Right cardiac atrium (tissue), 5 donors: ENCODE data around the gene SLC4A4. TPM values are rescaled to one million over a fixed set of nuclear protein-coding genes. Genes with fewer than 3 reads are reported as not detected.

ENCODE experiments used
- ATAC-seq, 2 donors: fragments of 200-7000 bp; cut with Tn5 transposase; one replicate each; pipeline versions ENCODE4 v1.8.0 to v1.9.1; 2020; ENCODE audit warnings: moderate library complexity in 2 of 2, mild to moderate bottlenecking in 1 of 2
- DNase-seq, 3 donors: peaks; one replicate each; pipeline ENCODE4 v3.0.0-alpha.2; 2020
- H3K27ac ChIP-seq: one replicate; pipeline ENCODE4 v1.5.1; 2013; ENCODE audit warnings: mild to moderate bottlenecking, low read length, control low read depth, moderate library complexity
- H3K27me3 ChIP-seq: one replicate; pipeline ENCODE4 v1.6.1; 2013; ENCODE audit not compliant: control insufficient read depth, insufficient read depth
- H3K4me1 ChIP-seq: one replicate; pipeline ENCODE4 v1.6.1; 2013; ENCODE audit warnings: low read length; ENCODE audit not compliant: control insufficient read depth, insufficient read depth
- H3K4me3 ChIP-seq: one replicate; pipeline ENCODE4 v1.5.1; 2013; ENCODE audit warnings: low read length, control low read depth
- H3K9me3 ChIP-seq: one replicate; pipeline ENCODE4 v1.6.1; 2013; ENCODE audit warnings: low read length; ENCODE audit not compliant: control insufficient read depth
- WGBS: extraction: QIAGEN DNeasy Blood & Tissue Kit; methylation state at CpG from one replicate; pipeline ENCODE4 v1.1.7; 2013; 5-methylcytosine and 5-hydroxymethylcytosine counted together
- intact Hi-C, 4 donors: fragments of 100-400 bp; cut with DNase I; formaldehyde crosslinking; loops; one replicate each; pipeline versions ENCODE4 v1.11.0 to v1.14.0; 2022 to 2023
- polyA plus RNA-seq: library from polyadenylated mRNA; stranded (reverse); fragments of 200-250 nt; gene quantifications from one replicate; pipeline ENCODE4 v1.2.3, GENCODE V29; 2013
- total RNA-seq, 4 donors: library from RNA; stranded (reverse); fragmentation: NEBNext Ultra II Directional; extraction: Animal tissue kit (Norgen Biotek cat#: 25700); gene quantifications; one replicate each; pipeline ENCODE4 v1.2.1, GENCODE V29; 2021
- donor health status: healthy with polysubstance abuse.
- donor health status: DM: no; HTN: yes; CAD: no.
- donor health status: DM: no; HTN: no; CAD: no.
- donor health status: DM: no; HTN: yes; CAD: no; lungs with severe emphysema.
- donor health status: DM: yes; HTN: yes; CAD: no.

Gene SLC4A4
- total and polyA plus RNA-seq, 5 donors, result 7.0 to 34.5 (median 23.3) TPM

GRCh38 chr4:71356924-71357663 is 18.3 kb downstream of the SLC4A4 start:
- DNase-seq (no peak), ATAC-seq (no peak)
- WGBS, result 75% methylated on average over 6 of the region's 6 CpGs
- intact Hi-C loops, result no loop called here
- Histone ChIP-seq H3K27me3 (no peaks in the 10 kb centered on the region), H3K27ac (no peak overlapping the region), H3K9me3 (no peaks in the 10 kb centered on the region), H3K4me3 (no peak overlapping the region), H3K4me1 (no peaks in the 10 kb centered on the region)

GRCh38 chr4:71360844-71361243 is 22.0 kb downstream of the SLC4A4 start:
- no peaks in the 10 kb centered on the region for H3K27me3 ChIP-seq
- 89% methylated on average over 12 of the region's 12 CpGs for WGBS
- DNase-seq, result no peak
- peaks cover 2% of the 10 kb centered on the region for H3K4me1 ChIP-seq
- H3K27ac ChIP-seq, result no peak overlapping the region
- ATAC-seq, result no peak
- intact Hi-C loops, result no loop called here
- no peaks in the 10 kb centered on the region for H3K9me3 ChIP-seq
- no peak overlapping the region for H3K4me3 ChIP-seq

- ATAC-seq, result no peak
- intact Hi-C loops, result no loop called here
- H3K27ac ChIP-seq, result no peak overlapping the region
- H3K4me1 ChIP-seq, result peaks cover 2% of the 10 kb centered on the region
- DNase-seq, result no peak
- no peak overlapping the region for H3K4me3 ChIP-seq
- H3K27me3 ChIP-seq, result no peaks in the 10 kb centered on the region
- no peaks in the 10 kb centered on the region for H3K9me3 ChIP-seq
Observed at GRCh38 chr4:71361476-71361875, 22.7 kb downstream of the SLC4A4 start.

GRCh38 chr4:71366766-71367165 is 27.9 kb downstream of the SLC4A4 start:
- Histone ChIP-seq H3K27me3 (no peaks in the 10 kb centered on the region), H3K27ac (no peak overlapping the region), H3K4me1 (peaks cover 2% of the 10 kb centered on the region), H3K9me3 (no peaks in the 10 kb centered on the region), H3K4me3 (no peak overlapping the region)
- 84% methylated on average over 3 of the region's 3 CpGs for WGBS
- DNase-seq, result no peak
- intact Hi-C loops, result no loop called here
- ATAC-seq, result no peak

GRCh38 chr4:71367546-71367945 is 28.7 kb downstream of the SLC4A4 start:
- Histone ChIP-seq H3K27me3 (no peaks in the 10 kb centered on the region), H3K27ac (no peak overlapping the region), H3K4me1 (peaks cover 2% of the 10 kb centered on the region), H3K4me3 (no peak overlapping the region), H3K9me3 (no peaks in the 10 kb centered on the region)
- 87% methylated on average over 2 of the region's 2 CpGs for WGBS
- DNase-seq (no peak), ATAC-seq (no peak)
- intact Hi-C loops, result no loop called here

GRCh38 chr4:71368906-71369305 is 30.1 kb downstream of the SLC4A4 start:
- Histone ChIP-seq H3K4me1 (peaks cover 2% of the 10 kb centered on the region), H3K27me3 (no peaks in the 10 kb centered on the region), H3K9me3 (no peaks in the 10 kb centered on the region), H3K27ac (no peak overlapping the region), H3K4me3 (no peak overlapping the region)
- intact Hi-C loops, result no loop called here
- ATAC-seq (no peak), DNase-seq (no peak)
- WGBS, result 94% methylated on average over 12 of the region's 12 CpGs

GRCh38 chr4:71369536-71369935 is 30.7 kb downstream of the SLC4A4 start:
- no peak overlapping the region for H3K27ac ChIP-seq
- ATAC-seq (no peak), DNase-seq (no peak)
- no peak overlapping the region for H3K4me3 ChIP-seq
- H3K27me3 ChIP-seq, result no peaks in the 10 kb centered on the region
- intact Hi-C loops, result no loop called here
- H3K9me3 ChIP-seq, result no peaks in the 10 kb centered on the region
- H3K4me1 ChIP-seq, result no peaks in the 10 kb centered on the region

GRCh38 chr4:71375494-71375893 is 36.7 kb downstream of the SLC4A4 start:
- intact Hi-C loops, result no loop called here
- no peak overlapping the region for H3K27ac ChIP-seq

GRCh38 chr4:71377561-71377960 is 38.7 kb downstream of the SLC4A4 start:
- intact Hi-C loops, result no loop called here
- DNase-seq (no peak), ATAC-seq (no peak)
- no peak overlapping the region for H3K4me3 ChIP-seq
- no peaks in the 10 kb centered on the region for H3K27me3 ChIP-seq
- 87% methylated on average over 4 of the region's 4 CpGs for WGBS
- H3K27ac ChIP-seq, result no peak overlapping the region
- no peaks in the 10 kb centered on the region for H3K4me1 ChIP-seq
- H3K9me3 ChIP-seq, result no peaks in the 10 kb centered on the region

More at GRCh38 chr4:71375494-71375893, 36.7 kb downstream of the SLC4A4 start:
- over 99% methylated on average over 2 of the region's 2 CpGs for WGBS
- no peak for DNase-seq
- no peaks in the 10 kb centered on the region for H3K4me1 ChIP-seq
- H3K9me3 ChIP-seq, result no peaks in the 10 kb centered on the region
- no peaks in the 10 kb centered on the region for H3K27me3 ChIP-seq
- ATAC-seq, result no peak
- H3K4me3 ChIP-seq, result no peak overlapping the region

- DNase-seq (no peak), ATAC-seq (no peak)
- intact Hi-C loops, result no loop called here
- no peak overlapping the region for H3K27ac ChIP-seq
- no peaks in the 10 kb centered on the region for H3K4me1 ChIP-seq
- no peaks in the 10 kb centered on the region for H3K9me3 ChIP-seq
- no peak overlapping the region for H3K4me3 ChIP-seq
- 68% methylated on average over 5 of the region's 5 CpGs for whole genome bisulfite sequencing
- H3K27me3 ChIP-seq, result no peaks in the 10 kb centered on the region
Observed at GRCh38 chr4:71379126-71379525, 40.3 kb downstream of the SLC4A4 start.

- 64% methylated on average over 3 of the region's 3 CpGs for WGBS
- DNase-seq (no peak), ATAC-seq (no peak)
- H3K27me3 ChIP-seq, result no peaks in the 10 kb centered on the region
- no peaks in the 10 kb centered on the region for H3K9me3 ChIP-seq
- intact Hi-C loops, result no loop called here
- no peak overlapping the region for H3K27ac ChIP-seq
- no peaks in the 10 kb centered on the region for H3K4me1 ChIP-seq
- no peak overlapping the region for H3K4me3 ChIP-seq
Observed at GRCh38 chr4:71380788-71381187, 42.0 kb downstream of the SLC4A4 start.
